H1 (cell line): ENCODE measurements around the gene SLC12A6.

Source experiments
- SIN3A ChIP-seq, 2 experiments: IDR thresholded peaks in 1 of 2; conservative IDR thresholded peaks in 1 of 2; 2 replicates each; pipeline ENCODE4 v1.6.1; 2011 to 2012; ENCODE audit warnings: low read length in 2 of 2, improper control_type of control experiment in 1 of 2, low read depth in 1 of 2, mild to moderate bottlenecking in 1 of 2
- TF ChIP-seq, protein P1 (sequence below), 3 experiments: IDR thresholded peaks; 1 replicate in 2 of 3; 2 replicates in 1 of 3; pipeline versions ENCODE4 v1.5.1 to v1.6.1; 2011; ENCODE audit warnings: low read length in 3 of 3, mild to moderate bottlenecking in 3 of 3, inconsistent platforms in 2 of 3, low read depth in 1 of 3, moderate library complexity in 1 of 3; ENCODE audit not compliant: insufficient read depth in 1 of 3; ENCODE audit errors: control extremely low read depth in 1 of 3

GRCh38 chr15:34246276-34246976, 91.2 kb downstream of the SLC12A6 start:
- TF ChIP-seq SIN3A (conservative IDR thresholded peaks at IDR 0.05 in 1 of 2, IDR thresholded peaks at IDR 0.05 in 1 of 2; ENCODE audit: low read depth in 1 of 2, low read length in 2 of 2), result no peak
- TF ChIP-seq, protein P1, sequence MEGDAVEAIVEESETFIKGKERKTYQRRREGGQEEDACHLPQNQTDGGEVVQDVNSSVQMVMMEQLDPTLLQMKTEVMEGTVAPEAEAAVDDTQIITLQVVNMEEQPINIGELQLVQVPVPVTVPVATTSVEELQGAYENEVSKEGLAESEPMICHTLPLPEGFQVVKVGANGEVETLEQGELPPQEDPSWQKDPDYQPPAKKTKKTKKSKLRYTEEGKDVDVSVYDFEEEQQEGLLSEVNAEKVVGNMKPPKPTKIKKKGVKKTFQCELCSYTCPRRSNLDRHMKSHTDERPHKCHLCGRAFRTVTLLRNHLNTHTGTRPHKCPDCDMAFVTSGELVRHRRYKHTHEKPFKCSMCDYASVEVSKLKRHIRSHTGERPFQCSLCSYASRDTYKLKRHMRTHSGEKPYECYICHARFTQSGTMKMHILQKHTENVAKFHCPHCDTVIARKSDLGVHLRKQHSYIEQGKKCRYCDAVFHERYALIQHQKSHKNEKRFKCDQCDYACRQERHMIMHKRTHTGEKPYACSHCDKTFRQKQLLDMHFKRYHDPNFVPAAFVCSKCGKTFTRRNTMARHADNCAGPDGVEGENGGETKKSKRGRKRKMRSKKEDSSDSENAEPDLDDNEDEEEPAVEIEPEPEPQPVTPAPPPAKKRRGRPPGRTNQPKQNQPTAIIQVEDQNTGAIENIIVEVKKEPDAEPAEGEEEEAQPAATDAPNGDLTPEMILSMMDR (IDR thresholded peaks at IDR 0.05; ENCODE audit: control extremely low read depth in 1 of 3, insufficient read depth in 1 of 3, low read depth in 1 of 3, low read length in 3 of 3), result no peak
